OCI-LY1 (cell line): ENCODE measurements around the gene NPHS2.

Experiments
- H2AFZ ChIP-seq: fragments of 200-600 bp; sonication (generic), shearing (Covaris generic); 2 replicates; pipeline ENCODE4 v1.6.0; 2014; ENCODE audit warnings: antibody characterized with exemption, mild to moderate bottlenecking, low read length
- H3F3A ChIP-seq: fragments of 200-600 bp; sonication (generic), shearing (Covaris generic); 2 replicates; pipeline ENCODE4 v1.6.0; 2014; ENCODE audit warnings: mild to moderate bottlenecking, antibody characterized with exemption, low read length, moderate library complexity; ENCODE audit not compliant: insufficient read depth
- H3K27ac ChIP-seq: fragments of 200-600 bp; sonication (generic); 2 replicates; pipeline ENCODE4 v1.5.1; 2014; ENCODE audit warnings: low read length, mixed run types, mild to moderate bottlenecking, low read depth; ENCODE audit not compliant: poor library complexity, severe bottlenecking
- H3K27me3 ChIP-seq: fragments of 200-600 bp; sonication (generic); 2 replicates; pipeline ENCODE4 v1.6.0; 2014; ENCODE audit warnings: antibody characterized with exemption, mild to moderate bottlenecking, low read length, moderate library complexity; ENCODE audit not compliant: insufficient read depth
- H3K36me3 ChIP-seq: fragments of 200-600 bp; sonication (generic); 2 replicates; pipeline ENCODE4 v1.6.1; 2014; ENCODE audit warnings: mild to moderate bottlenecking, antibody characterized with exemption, low read length, moderate library complexity, mixed read lengths; ENCODE audit not compliant: insufficient read depth
- H3K4me1 ChIP-seq: fragments of 200-600 bp; sonication (generic); 2 replicates; pipeline ENCODE4 v1.5.1; 2014; ENCODE audit warnings: mild to moderate bottlenecking, low read length, moderate library complexity; ENCODE audit not compliant: insufficient read depth, severe bottlenecking
- H3K4me2 ChIP-seq: fragments of 200-600 bp; sonication (generic), shearing (Covaris generic); 2 replicates; pipeline ENCODE4 v1.6.1; 2014; ENCODE audit warnings: low read length
- H3K4me3 ChIP-seq: fragments of 200-600 bp; sonication (generic); 2 replicates; pipeline ENCODE4 v1.5.1; 2014; ENCODE audit warnings: low read length, low read depth, mild to moderate bottlenecking, mixed read lengths; ENCODE audit not compliant: poor library complexity, severe bottlenecking
- H3K79me2 ChIP-seq: fragments of 200-600 bp; shearing (Covaris generic); 2 replicates; pipeline ENCODE4 v1.6.1; 2016; ENCODE audit warnings: mixed run types, low read length, mixed read lengths; ENCODE audit not compliant: insufficient read depth
- H3K9ac ChIP-seq: fragments of 200-600 bp; sonication (generic), shearing (Covaris generic); 2 replicates; pipeline ENCODE4 v1.6.1; 2014; ENCODE audit warnings: mild to moderate bottlenecking, low read length, mixed read lengths
- H3K9me2 ChIP-seq: fragments of 200-600 bp; sonication (generic), shearing (Covaris generic); 2 replicates; pipeline ENCODE4 v1.6.1; 2014; ENCODE audit warnings: low read depth, mild to moderate bottlenecking, low read length, mixed read lengths
- H3K9me3 ChIP-seq: fragments of 200-600 bp; shearing (Covaris generic); 2 replicates; pipeline ENCODE4 v1.6.1; 2014; ENCODE audit warnings: low read length, mixed read lengths
- H4K20me1 ChIP-seq: fragments of 200-600 bp; sonication (generic), shearing (Covaris generic); 2 replicates; pipeline ENCODE4 v1.6.0; 2016; ENCODE audit warnings: mild to moderate bottlenecking, low read length; ENCODE audit not compliant: insufficient read depth
- EZH2 ChIP-seq: fragments of 200-600 bp; sonication (generic), shearing (Covaris generic); IDR thresholded peaks from 2 replicates; pipeline ENCODE4 v1.8.0; 2017; ENCODE audit warnings: borderline replicate concordance, mixed run types, mild to moderate bottlenecking, antibody characterized with exemption, low read length, moderate library complexity, mixed read lengths
- TF ChIP-seq, protein P1 (sequence below): fragments of 200-600 bp; sonication (generic), shearing (Covaris generic); IDR thresholded peaks from 2 replicates; pipeline ENCODE4 v1.5.1; 2017; ENCODE audit warnings: mild to moderate bottlenecking, antibody characterized with exemption, low read length, moderate library complexity, mixed read lengths

The NPHS2 gene

DNA sequence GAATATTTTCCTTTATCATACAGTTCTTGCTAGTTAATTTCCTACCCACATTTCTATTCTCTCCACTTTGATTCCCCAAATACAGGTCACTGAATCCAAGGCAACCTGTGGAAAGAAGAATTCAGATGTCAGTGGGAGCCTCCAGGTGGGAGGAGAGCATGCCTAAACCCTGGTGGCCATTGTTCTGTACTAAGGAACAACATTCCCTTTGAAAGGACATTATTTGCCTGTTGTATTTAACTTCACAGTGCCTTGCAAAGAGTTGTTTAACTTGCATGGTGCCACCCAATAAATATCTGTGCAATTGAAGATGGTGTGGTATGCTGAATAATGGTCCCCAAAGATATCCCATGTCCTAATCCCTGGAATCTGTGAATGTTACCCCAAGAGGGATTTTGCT, 21.3 kb downstream of the NPHS2 start:
- Histone ChIP-seq H3K9me2 (no peaks in the 10 kb centered on the region), H3K9me3 (no peaks in the 10 kb centered on the region), H4K20me1 (no peaks in the 10 kb centered on the region)

DNA sequence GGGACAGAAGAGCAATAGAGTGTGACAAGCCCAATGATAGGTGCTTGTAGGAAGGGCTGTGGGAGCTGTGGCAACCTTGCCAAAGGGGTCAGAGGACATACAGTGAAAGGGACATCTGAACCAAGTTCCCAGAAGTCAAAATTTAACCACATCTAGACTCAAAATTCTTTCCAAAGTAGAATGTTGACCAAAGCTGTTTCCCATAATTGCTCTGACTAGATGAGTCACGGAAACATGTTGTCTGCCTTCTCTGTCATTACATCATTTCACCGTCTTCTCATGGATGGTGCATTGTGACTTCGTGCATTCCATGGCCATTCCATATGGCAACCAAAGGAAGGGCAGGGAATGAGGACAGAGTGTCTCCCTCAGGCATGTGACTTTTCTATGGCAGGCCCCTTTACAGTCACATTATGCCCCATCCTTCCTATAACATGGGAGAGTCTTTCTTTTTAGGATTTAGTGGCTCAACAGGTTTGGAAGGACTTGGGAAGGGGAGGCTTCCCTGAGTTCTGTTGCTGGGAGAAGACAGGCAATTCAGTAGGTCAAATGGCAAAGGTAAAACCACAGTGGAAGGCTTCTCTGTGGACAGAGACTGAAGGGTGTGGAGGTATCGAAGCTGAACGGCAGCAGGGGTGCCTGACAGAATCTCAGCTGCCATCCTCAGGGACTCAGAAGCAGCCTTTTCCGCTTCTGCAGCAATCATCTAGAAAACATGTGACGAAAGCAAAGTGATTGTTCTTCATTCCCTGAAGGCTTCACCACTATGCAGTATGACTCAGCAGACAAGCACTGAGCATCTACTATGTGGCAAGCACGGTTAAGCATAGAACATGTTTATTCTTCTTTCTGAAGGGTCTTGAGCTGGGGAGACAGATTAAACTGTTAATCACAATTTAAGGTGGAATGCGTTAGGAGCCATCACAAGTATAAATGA, 24.7 kb downstream of the NPHS2 start:
- Histone ChIP-seq H3K4me2 (no peak overlapping the region), H3K27ac (no peak overlapping the region), H3K4me3 (no peak overlapping the region), H3K9me2 (no peaks in the 10 kb centered on the region), H3K9ac (no peak overlapping the region), H3K79me2 (no peaks in the 10 kb centered on the region), H3K9me3 (no peaks in the 10 kb centered on the region), H2AFZ (no peak overlapping the region), H3F3A (no peaks in the 10 kb centered on the region), H3K27me3 (no peaks in the 10 kb centered on the region), H3K4me1 (no peaks in the 10 kb centered on the region), H4K20me1 (no peaks in the 10 kb centered on the region), H3K36me3 (no peaks in the 10 kb centered on the region)
- TF ChIP-seq EZH2: no peak
- TF ChIP-seq, protein P1, sequence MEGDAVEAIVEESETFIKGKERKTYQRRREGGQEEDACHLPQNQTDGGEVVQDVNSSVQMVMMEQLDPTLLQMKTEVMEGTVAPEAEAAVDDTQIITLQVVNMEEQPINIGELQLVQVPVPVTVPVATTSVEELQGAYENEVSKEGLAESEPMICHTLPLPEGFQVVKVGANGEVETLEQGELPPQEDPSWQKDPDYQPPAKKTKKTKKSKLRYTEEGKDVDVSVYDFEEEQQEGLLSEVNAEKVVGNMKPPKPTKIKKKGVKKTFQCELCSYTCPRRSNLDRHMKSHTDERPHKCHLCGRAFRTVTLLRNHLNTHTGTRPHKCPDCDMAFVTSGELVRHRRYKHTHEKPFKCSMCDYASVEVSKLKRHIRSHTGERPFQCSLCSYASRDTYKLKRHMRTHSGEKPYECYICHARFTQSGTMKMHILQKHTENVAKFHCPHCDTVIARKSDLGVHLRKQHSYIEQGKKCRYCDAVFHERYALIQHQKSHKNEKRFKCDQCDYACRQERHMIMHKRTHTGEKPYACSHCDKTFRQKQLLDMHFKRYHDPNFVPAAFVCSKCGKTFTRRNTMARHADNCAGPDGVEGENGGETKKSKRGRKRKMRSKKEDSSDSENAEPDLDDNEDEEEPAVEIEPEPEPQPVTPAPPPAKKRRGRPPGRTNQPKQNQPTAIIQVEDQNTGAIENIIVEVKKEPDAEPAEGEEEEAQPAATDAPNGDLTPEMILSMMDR: no peak

More for the DNA sequence above, 21.3 kb downstream of the NPHS2 start:
- H3K36me3 ChIP-seq: no peaks in the 10 kb centered on the region
- no peaks in the 10 kb centered on the region for H3F3A ChIP-seq
- H3K4me2 ChIP-seq: no peak overlapping the region
- H3K9ac ChIP-seq: no peak overlapping the region
- no peak overlapping the region for H2AFZ ChIP-seq
- no peak overlapping the region for H3K27ac ChIP-seq
- no peaks in the 10 kb centered on the region for H3K4me1 ChIP-seq
- H3K4me3 ChIP-seq: no peak overlapping the region
- H3K79me2 ChIP-seq: no peaks in the 10 kb centered on the region
- TF ChIP-seq EZH2: no peak
- TF ChIP-seq, protein P1: no peak
- no peaks in the 10 kb centered on the region for H3K27me3 ChIP-seq

- Histone ChIP-seq H3K9me2 (no peaks in the 10 kb centered on the region), H3F3A (no peaks in the 10 kb centered on the region), H3K4me3 (no peak overlapping the region), H4K20me1 (no peaks in the 10 kb centered on the region), H3K9ac (no peak overlapping the region), H3K4me2 (no peak overlapping the region), H3K36me3 (no peaks in the 10 kb centered on the region), H3K4me1 (no peaks in the 10 kb centered on the region), H2AFZ (no peak overlapping the region), H3K79me2 (no peaks in the 10 kb centered on the region), H3K27ac (no peak overlapping the region), H3K27me3 (no peaks in the 10 kb centered on the region), H3K9me3 (no peaks in the 10 kb centered on the region)
- TF ChIP-seq EZH2: no peak
- TF ChIP-seq, protein P1: no peak
These were observed 26.4 kb downstream of the NPHS2 start for GRCh38 chr1:179549368-179549700.
